ENCODE data around the gene GIMAP2.
"Not testable (repeated sequence)": the region's sequence is repeated elsewhere in the genome, so short reads cannot be mapped to it uniquely, and the experiment has no call there.

GIMAP2 gene

GRCh38 chr7:150649080-150649385 lies 36.5 kb upstream of the GIMAP2 start:
- TF ChIP-seq CTCF (IDR thresholded peaks at IDR 0.05) = no peak
- no peaks in the 10 kb centered on the region for H3K36me3 Mint-ChIP-seq (ENCODE audit: low read depth)
- no peak overlapping the region for H3K27ac Mint-ChIP-seq
- peaks cover 3% of the 10 kb centered on the region for H3K27me3 Mint-ChIP-seq (ENCODE audit: low read depth, poor library complexity)
- H3K9me3 Mint-ChIP-seq = peaks cover 32% of the 10 kb centered on the region
- H3K4me3 Mint-ChIP-seq = no peak overlapping the region
- peaks cover 12% of the 10 kb centered on the region for H3K4me1 Mint-ChIP-seq
- DNase-seq = no peak

- DNase-seq = no peak
- no peak for TF ChIP-seq CTCF (IDR thresholded peaks at IDR 0.05)
- peaks cover 3% of the 10 kb centered on the region for H3K27me3 Mint-ChIP-seq (ENCODE audit: low read depth, poor library complexity)
- no peak overlapping the region for H3K4me3 Mint-ChIP-seq
- no peak overlapping the region for H3K27ac Mint-ChIP-seq
- no peaks in the 10 kb centered on the region for H3K4me1 Mint-ChIP-seq
- H3K36me3 Mint-ChIP-seq (ENCODE audit: low read depth) = no peaks in the 10 kb centered on the region
- peaks cover 17% of the 10 kb centered on the region for H3K9me3 Mint-ChIP-seq
Measured at GRCh38 chr7:150654692-150655091, 30.8 kb upstream of the GIMAP2 start.

- no peak for TF ChIP-seq CTCF (IDR thresholded peaks at IDR 0.05)
- no peak for DNase-seq
- Mint-ChIP-seq H3K36me3 (ENCODE audit: low read depth) (no peaks in the 10 kb centered on the region), H3K4me3 (no peak overlapping the region), H3K27ac (no peak overlapping the region), H3K4me1 (no peaks in the 10 kb centered on the region), H3K9me3 (peaks cover 11% of the 10 kb centered on the region), H3K27me3 (ENCODE audit: low read depth, poor library complexity) (no peaks in the 10 kb centered on the region)
Measured at GRCh38 chr7:150656047-150656446, 29.5 kb upstream of the GIMAP2 start.

GRCh38 chr7:150657526-150657925 lies 28.0 kb upstream of the GIMAP2 start:
- H3K9me3 Mint-ChIP-seq = no peaks in the 10 kb centered on the region
- H3K27me3 Mint-ChIP-seq (ENCODE audit: low read depth, poor library complexity) = no peaks in the 10 kb centered on the region
- no peak for DNase-seq
- no peak overlapping the region for H3K4me3 Mint-ChIP-seq
- no peaks in the 10 kb centered on the region for H3K36me3 Mint-ChIP-seq (ENCODE audit: low read depth)
- H3K27ac Mint-ChIP-seq = no peak overlapping the region
- TF ChIP-seq CTCF (IDR thresholded peaks at IDR 0.05) = no peak
- no peaks in the 10 kb centered on the region for H3K4me1 Mint-ChIP-seq

- Mint-ChIP-seq H3K27me3 (ENCODE audit: low read depth, poor library complexity) (no peaks in the 10 kb centered on the region), H3K4me3 (no peak overlapping the region), H3K27ac (no peak overlapping the region), H3K9me3 (no peaks in the 10 kb centered on the region), H3K36me3 (ENCODE audit: low read depth) (no peaks in the 10 kb centered on the region), H3K4me1 (no peaks in the 10 kb centered on the region)
- no peak for TF ChIP-seq CTCF (IDR thresholded peaks at IDR 0.05)
- DNase-seq = no peak
Measured at GRCh38 chr7:150660939-150661613, 24.4 kb upstream of the GIMAP2 start.

- not testable (repeated sequence) for H3K36me3 Mint-ChIP-seq (ENCODE audit: low read depth); H3K4me1 Mint-ChIP-seq; H3K27ac Mint-ChIP-seq; H3K27me3 Mint-ChIP-seq (ENCODE audit: low read depth, poor library complexity); DNase-seq; H3K9me3 Mint-ChIP-seq; H3K4me3 Mint-ChIP-seq
Measured at GRCh38 chr7:150662821-150663220, 22.7 kb upstream of the GIMAP2 start.

All from nephron progenitor cell (in vitro differentiated cells).